HUES6 (cell line): ENCODE measurements around the gene KLF5.
A peak's percentile ranks its signal among the peaks of the same experiment; 100 is the strongest.
"Not testable (repeated sequence)": the region's sequence is repeated elsewhere in the genome, so short reads cannot be mapped to it uniquely, and the experiment has no call there.

Experiments used
- H3K27ac ChIP-seq: 2 replicates; pipeline ENCODE4 v1.7.0; 2013; ENCODE audit warnings: low read depth, mild to moderate bottlenecking, low read length, inconsistent platforms
- H3K27me3 ChIP-seq: 2 replicates; pipeline ENCODE4 v1.6.1; 2013; ENCODE audit warnings: low read length; ENCODE audit not compliant: control insufficient read depth, insufficient read depth
- H3K36me3 ChIP-seq: 2 replicates; pipeline ENCODE4 v1.6.1; 2013; ENCODE audit warnings: low read length; ENCODE audit not compliant: control insufficient read depth, insufficient read depth
- H3K4me1 ChIP-seq: 2 replicates; pipeline ENCODE4 v1.6.1; 2013; ENCODE audit warnings: low read length; ENCODE audit not compliant: control insufficient read depth, insufficient read depth
- H3K4me3 ChIP-seq: 2 replicates; pipeline ENCODE4 v1.5.1; 2013; ENCODE audit warnings: low read depth, low read length
- H3K9ac ChIP-seq: one replicate; pipeline ENCODE4 v1.6.1; 2013; ENCODE audit warnings: mild to moderate bottlenecking, low read length
- H3K9me3 ChIP-seq: 2 replicates; pipeline ENCODE4 v1.6.1; 2013; ENCODE audit warnings: low read depth, low read length; ENCODE audit not compliant: control insufficient read depth, insufficient read depth

Gene KLF5

DNA sequence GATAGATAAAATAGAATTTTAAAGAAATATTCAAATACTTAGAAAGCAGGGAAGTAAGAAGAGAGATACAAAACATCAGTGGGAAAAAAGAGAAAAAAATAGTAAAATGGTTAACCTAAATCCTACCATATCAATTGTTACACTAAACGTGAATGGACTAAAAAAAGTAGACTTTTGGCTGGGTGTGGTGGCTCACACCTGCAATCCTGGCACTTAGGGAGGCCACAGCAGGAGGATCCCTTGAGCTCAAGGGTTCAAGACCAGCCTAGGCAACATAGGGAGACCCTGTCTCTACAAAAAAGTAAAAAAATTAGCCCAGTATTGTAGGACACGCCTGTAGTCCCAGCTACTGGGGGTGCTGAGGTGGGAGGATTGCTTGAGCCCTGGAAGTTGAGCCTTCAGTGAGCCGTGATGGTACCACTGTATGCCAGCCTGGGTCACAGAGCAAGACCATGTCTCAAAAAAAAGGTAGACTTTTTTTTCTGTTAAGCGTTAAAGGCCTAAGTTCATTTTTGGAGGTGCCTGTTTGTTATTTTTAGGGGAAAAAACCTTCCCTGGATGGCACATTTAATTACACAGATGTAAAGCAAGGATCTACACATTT lies 29.6 kb downstream of the KLF5 start:
- no peaks in the 10 kb centered on the region for H3K27me3 ChIP-seq
- no peak overlapping the region for H3K27ac ChIP-seq
- peaks cover 4% of the 10 kb centered on the region; the same call in 1 of the 2 replicates for H3K4me1 ChIP-seq
- no peaks in the 10 kb centered on the region for H3K36me3 ChIP-seq
- no peak overlapping the region for H3K9ac ChIP-seq
- no peak overlapping the region for H3K4me3 ChIP-seq
- peaks cover 29% of the 10 kb centered on the region for H3K9me3 ChIP-seq

DNA sequence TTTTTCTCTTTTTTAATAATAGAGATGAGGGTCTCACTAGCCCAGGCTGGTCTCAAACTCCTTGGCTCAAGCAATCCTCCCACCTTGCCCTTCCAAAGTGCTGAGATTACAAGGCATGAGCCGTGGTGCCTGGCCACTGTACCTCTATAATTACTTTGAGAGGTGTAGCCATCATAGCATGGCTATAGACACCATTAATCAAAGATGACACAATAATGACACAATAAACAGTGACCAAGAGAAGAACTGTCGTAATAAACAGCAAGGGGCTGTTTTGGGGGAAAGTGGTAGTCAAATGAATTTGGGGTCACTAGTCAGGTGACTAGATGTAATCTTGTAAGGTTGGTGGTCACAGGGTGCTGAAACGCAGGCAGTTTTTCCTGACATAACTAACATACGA lies 30.4 kb downstream of the KLF5 start:
- peaks cover 29% of the 10 kb centered on the region for H3K9me3 ChIP-seq
- no peak overlapping the region for H3K27ac ChIP-seq
- no peaks in the 10 kb centered on the region for H3K36me3 ChIP-seq
- H3K4me3 ChIP-seq, result no peak overlapping the region
- H3K27me3 ChIP-seq, result no peaks in the 10 kb centered on the region
- H3K9ac ChIP-seq, result no peak overlapping the region
- peaks cover 4% of the 10 kb centered on the region; the same call in 1 of the 2 replicates for H3K4me1 ChIP-seq

DNA sequence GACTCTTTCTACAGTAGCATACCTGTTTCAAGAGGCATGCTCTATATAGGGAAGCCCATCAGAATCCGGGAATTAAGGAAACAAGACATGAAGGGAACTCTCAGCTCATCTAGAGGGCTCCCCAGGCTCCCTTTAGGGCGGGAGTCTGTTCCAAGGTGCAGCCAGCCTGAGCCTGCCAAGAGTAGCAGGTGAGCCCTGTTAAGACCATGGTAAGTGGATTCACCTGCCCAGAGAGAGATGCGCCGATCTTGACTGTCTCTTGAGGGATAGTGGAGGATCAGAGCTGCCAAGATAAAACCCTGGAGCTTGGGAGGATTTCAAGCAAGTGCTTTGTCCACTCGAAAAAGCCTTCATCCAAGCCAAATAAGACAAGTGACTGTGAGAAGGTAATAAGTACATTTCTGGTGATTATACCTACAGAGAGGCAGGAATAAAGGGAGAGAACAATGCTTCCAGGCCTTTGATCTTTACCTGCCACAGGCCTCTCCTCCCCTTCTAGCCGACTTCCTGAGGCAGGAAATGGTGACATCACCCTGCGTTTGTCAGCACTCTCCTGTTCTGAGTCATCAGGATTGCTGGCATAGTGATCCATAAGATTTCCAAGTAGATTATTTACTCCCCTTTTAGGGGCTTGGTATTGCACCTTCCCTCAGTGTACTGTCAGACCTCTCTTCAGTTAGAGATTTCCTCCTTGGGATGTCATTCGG lies 31.5 kb downstream of the KLF5 start:
- H3K9ac ChIP-seq, result peak overlapping the region; percentile 43
- H3K9me3 ChIP-seq, result peaks cover 29% of the 10 kb centered on the region
- H3K27me3 ChIP-seq, result no peaks in the 10 kb centered on the region
- H3K27ac ChIP-seq, result peak overlapping the region; percentile 82; the same call in 1 of the 2 replicates
- peaks cover 4% of the 10 kb centered on the region; the same call in 1 of the 2 replicates for H3K4me1 ChIP-seq
- no peak overlapping the region for H3K4me3 ChIP-seq
- no peaks in the 10 kb centered on the region for H3K36me3 ChIP-seq

DNA sequence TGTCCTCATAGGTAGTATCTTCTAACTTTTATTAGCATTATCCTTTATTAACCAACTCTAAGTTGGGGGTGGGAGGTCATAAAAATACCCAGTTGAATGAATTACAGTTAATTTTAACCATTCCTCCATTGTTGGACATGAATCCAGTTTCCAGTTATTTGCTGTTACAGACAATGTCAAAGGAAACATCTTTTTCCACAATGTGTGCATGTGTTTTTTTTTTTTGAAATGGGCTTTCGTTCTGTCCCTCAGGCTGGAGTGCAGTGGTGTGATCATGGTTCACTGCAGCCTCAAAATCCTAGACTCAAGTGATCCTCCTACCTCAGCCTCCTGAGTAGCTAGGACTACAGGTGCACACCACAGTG lies 32.0 kb downstream of the KLF5 start:
- peaks cover 29% of the 10 kb centered on the region for H3K9me3 ChIP-seq
- no peaks in the 10 kb centered on the region for H3K27me3 ChIP-seq
- no peaks in the 10 kb centered on the region for H3K36me3 ChIP-seq
- H3K27ac ChIP-seq, result peak overlapping the region; percentile 82; the same call in 1 of the 2 replicates
- H3K4me1 ChIP-seq, result peaks cover 4% of the 10 kb centered on the region; the same call in 1 of the 2 replicates
- H3K4me3 ChIP-seq, result no peak overlapping the region
- peak overlapping the region; percentile 29 for H3K9ac ChIP-seq

DNA sequence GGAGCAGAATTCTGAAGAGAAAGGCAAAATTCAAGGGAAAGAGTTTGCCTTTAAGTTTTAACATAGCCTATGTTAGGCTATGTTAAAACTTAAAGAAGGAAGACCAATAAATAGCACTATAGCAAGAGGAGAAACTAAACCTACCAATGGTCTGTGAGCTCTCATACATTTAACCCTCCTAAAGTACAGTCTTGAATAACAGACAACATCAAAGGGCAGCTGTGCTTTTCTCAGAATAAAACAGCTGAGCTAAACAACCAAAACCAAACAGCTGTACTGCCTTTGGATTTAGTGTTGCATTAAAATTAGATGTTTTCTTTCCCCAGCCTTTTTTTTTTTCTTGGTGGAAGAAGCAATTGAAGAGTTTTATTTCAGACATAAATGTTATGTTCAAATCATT lies 34.0 kb downstream of the KLF5 start:
- no peaks in the 10 kb centered on the region for H3K36me3 ChIP-seq
- no peak overlapping the region for H3K9ac ChIP-seq
- H3K27me3 ChIP-seq, result no peaks in the 10 kb centered on the region
- H3K27ac ChIP-seq, result no peak overlapping the region
- H3K4me1 ChIP-seq, result peaks cover 4% of the 10 kb centered on the region; the same call in 1 of the 2 replicates
- no peak overlapping the region for H3K4me3 ChIP-seq
- peaks cover 25% of the 10 kb centered on the region for H3K9me3 ChIP-seq

DNA sequence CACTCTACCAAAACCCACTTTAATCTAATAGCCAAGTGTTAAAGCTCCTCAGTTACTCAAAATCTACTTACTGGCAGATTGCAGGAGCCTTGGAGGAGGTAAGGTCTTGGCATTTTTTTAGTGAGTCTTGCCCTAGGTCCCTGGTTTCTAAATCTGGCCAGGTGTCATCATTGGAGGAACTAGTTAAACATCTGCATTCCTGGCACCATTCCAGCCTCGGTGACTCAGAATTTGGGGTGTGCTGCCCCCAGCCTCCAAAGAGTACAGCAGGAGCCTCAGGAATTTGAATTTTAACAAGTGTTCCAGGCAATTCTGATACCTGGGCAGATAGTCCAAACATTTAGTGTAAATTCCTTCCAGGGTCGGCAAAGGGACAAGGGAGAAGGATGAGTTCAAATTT lies 37.4 kb downstream of the KLF5 start:
- Histone ChIP-seq H3K9ac (no peak overlapping the region), H3K9me3 (peaks cover 11% of the 10 kb centered on the region; the same call in 1 of the 2 replicates), H3K4me1 (no peaks in the 10 kb centered on the region), H3K36me3 (no peaks in the 10 kb centered on the region), H3K4me3 (no peak overlapping the region), H3K27ac (no peak overlapping the region), H3K27me3 (no peaks in the 10 kb centered on the region)

DNA sequence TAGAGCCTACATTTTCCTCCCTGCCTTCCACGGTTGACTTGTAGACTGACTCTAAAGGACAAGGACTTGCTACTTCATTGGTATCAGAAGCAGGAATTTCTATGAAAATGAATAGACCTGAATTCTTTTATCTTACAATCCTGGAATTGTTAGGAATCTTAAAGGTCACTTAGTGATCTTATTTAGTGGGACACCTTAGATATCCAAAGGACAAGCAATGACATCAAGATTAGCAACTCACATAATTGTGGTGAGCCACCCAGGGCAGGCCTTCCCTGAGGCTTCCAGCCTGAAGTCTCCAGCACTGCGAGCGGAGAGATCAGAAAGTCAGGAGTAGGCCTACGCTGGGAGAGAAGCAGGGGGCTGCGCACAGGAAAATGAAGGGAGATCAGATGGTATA lies 37.8 kb downstream of the KLF5 start:
- Histone ChIP-seq H3K9me3 (peaks cover 11% of the 10 kb centered on the region; the same call in 1 of the 2 replicates), H3K4me1 (no peaks in the 10 kb centered on the region), H3K4me3 (no peak overlapping the region), H3K9ac (no peak overlapping the region), H3K27ac (no peak overlapping the region), H3K27me3 (no peaks in the 10 kb centered on the region), H3K36me3 (no peaks in the 10 kb centered on the region)

DNA sequence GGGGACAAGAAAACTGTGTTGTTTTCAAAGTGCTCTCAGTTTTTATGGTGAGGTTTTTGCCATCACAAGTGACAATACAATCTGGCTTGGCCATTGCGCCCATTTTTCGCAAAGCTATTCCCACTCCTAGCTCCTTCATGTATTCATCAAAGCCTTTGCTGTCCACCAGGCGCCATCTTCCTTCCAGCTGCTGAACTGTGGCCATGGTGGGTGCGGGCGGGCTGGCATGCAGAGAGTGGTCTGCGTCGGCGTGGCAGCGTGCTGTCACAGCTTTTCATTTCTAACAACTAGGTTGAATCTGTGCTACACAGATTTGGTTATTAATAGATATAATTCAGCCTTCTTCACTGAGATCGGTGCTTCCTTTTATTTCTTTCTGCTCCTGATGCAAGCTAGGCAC lies 42.0 kb downstream of the KLF5 start:
- H3K27me3 ChIP-seq, H3K9ac ChIP-seq, H3K4me3 ChIP-seq, H3K27ac ChIP-seq, H3K4me1 ChIP-seq, H3K36me3 ChIP-seq: not testable (repeated sequence)
- peaks cover 11% of the 10 kb centered on the region; the same call in 1 of the 2 replicates for H3K9me3 ChIP-seq

DNA sequence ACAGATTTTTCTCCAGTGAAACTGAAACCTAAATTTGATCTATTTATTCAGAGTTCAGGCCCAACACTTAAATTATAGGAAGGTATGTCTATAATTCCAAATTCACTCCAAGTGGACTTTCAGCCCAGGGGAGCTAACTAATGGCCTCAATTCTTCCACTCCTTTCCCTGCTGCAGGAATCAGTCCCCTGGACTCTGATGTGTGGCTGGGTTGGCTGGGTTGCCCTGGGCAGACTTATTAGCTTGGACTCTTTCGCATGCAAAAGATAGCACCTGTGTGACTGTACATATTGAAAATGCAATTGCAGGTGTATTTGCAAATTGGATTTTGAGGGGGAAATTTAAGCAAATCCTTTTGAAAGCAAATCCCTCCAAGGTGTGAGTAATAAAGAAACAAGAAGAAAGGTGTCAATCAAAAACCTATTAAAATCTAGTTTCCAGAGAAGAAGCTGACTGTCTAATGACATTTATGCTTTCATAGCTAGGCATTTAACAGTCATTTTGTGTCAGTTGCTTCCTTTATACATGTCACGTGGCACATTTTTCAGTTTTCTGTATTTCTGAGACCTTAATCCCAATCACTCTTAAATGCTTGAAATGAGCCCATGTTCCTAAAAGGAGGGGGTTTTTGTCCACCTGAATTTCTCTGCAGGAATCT lies 42.7 kb downstream of the KLF5 start:
- Histone ChIP-seq H3K4me3 (no peak overlapping the region), H3K36me3 (no peaks in the 10 kb centered on the region), H3K27ac (no peak overlapping the region), H3K9me3 (peaks cover 9% of the 10 kb centered on the region; the same call in 1 of the 2 replicates), H3K9ac (no peak overlapping the region), H3K27me3 (no peaks in the 10 kb centered on the region), H3K4me1 (no peaks in the 10 kb centered on the region)

DNA sequence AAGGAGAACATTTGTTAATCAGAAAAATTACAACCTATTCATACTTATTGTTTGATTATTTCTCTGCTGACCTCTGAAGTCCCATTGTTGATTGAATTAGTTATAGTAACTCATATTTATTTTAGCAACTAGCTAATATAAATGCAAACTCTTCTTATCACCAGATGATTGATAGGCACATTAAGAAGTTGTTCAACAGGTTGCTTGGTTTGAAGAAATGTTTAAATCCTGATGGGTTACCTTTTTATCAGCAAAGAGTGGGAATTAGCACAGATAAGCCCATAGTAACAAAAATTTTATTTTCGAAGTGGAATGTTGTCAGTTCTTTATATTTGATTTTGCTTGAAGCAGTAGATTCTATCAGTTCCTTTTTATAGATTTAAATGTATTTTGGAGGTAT lies 44.4 kb downstream of the KLF5 start:
- H3K4me1 ChIP-seq, result peaks cover 6% of the 10 kb centered on the region; the same call in 1 of the 2 replicates

More for the DNA sequence above, 44.4 kb downstream of the KLF5 start:
- Histone ChIP-seq H3K4me3 (no peak overlapping the region), H3K9ac (no peak overlapping the region), H3K27ac (no peak overlapping the region), H3K9me3 (0 out of 2 replicates have a peak, but pooled peaks cover 2% of the 10 kb centered on the region), H3K36me3 (no peaks in the 10 kb centered on the region), H3K27me3 (no peaks in the 10 kb centered on the region)
